22Rv1 (cell line): ENCODE measurements around the gene ATOH8.

ENCODE experiments used
- ZFX ChIP-seq: fragments of 450-650 bp; IDR thresholded peaks from 2 replicates; pipeline ENCODE4 v1.6.1; 2017; ENCODE audit warnings: antibody characterized with exemption, borderline replicate concordance
- TF ChIP-seq, protein P1 (sequence below): fragments of 450-650 bp; IDR thresholded peaks from 2 replicates; pipeline ENCODE4 v1.5.1; 2017; ENCODE audit warnings: mild to moderate bottlenecking

DNA sequence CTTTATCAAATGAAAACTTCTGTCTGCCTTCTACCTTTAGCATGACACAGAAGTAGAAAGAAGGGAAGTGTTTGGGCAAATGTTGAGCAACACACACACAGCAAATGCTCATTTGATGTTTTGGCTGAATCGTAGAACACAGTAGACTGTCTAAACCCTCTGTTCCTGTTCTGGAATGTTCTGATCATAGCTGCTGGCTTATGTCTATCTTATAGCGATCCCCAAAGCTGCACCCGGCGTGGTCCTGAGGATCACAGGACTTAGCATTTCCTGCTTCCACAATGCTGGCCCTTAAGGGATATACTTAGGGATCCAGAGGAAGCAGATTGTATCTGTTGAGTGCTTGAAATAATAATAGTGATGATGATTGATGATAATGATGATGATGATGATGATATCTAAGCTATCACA lies 44.4 kb upstream of the ATOH8 start:
- TF ChIP-seq, protein P1, sequence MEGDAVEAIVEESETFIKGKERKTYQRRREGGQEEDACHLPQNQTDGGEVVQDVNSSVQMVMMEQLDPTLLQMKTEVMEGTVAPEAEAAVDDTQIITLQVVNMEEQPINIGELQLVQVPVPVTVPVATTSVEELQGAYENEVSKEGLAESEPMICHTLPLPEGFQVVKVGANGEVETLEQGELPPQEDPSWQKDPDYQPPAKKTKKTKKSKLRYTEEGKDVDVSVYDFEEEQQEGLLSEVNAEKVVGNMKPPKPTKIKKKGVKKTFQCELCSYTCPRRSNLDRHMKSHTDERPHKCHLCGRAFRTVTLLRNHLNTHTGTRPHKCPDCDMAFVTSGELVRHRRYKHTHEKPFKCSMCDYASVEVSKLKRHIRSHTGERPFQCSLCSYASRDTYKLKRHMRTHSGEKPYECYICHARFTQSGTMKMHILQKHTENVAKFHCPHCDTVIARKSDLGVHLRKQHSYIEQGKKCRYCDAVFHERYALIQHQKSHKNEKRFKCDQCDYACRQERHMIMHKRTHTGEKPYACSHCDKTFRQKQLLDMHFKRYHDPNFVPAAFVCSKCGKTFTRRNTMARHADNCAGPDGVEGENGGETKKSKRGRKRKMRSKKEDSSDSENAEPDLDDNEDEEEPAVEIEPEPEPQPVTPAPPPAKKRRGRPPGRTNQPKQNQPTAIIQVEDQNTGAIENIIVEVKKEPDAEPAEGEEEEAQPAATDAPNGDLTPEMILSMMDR: no peak
- no peak for TF ChIP-seq ZFX
